HCT116 (cell line): ENCODE data around the gene CXorf65. TPM values are rescaled to one million over a fixed set of nuclear protein-coding genes. Genes with fewer than 3 reads are reported as not detected.

Source experiments
- ATAC-seq: fragments of 200-7000 bp; cut with Tn5 transposase; 2 replicates; pipeline ENCODE4 v1.9.1; 2020; ENCODE audit warnings: mild to moderate bottlenecking, moderate library complexity
- BruUV-seq: library from RNA; stranded (reverse); fragments of 400-500 nt; replicated peaks from 2 replicates; lab custom pipeline; 2021; lab: Mats Ljungman, UMichigan
- CTCF ChIA-PET: fragments of 300-600 bp; sonication (Branson Sonifier 250); formaldehyde crosslinking; loops from one replicate; lab custom pipeline; 2021; ENCODE audit warnings: antibody characterized with exemption; lab: Charles Lee
- POLR2A ChIA-PET: fragments of 300-600, 350-600 bp; sonication (Branson Sonifier 250); formaldehyde crosslinking; loops from one replicate; lab custom pipeline; 2021; ENCODE audit warnings: antibody characterized with exemption; lab: Charles Lee
- RAD21 ChIA-PET, 2 experiments: fragments of 300-600 bp; sonication (Branson Sonifier 250); formaldehyde crosslinking; loops; one replicate each; lab custom pipeline; 2023; ENCODE audit warnings: low total read pairs in 2 of 2; ENCODE audit not compliant: uncharacterized antibody in 2 of 2, unreplicated experiment in 2 of 2, low non-redundant PET in 1 of 2; lab: Charles Lee
- DNase-seq: peaks from one replicate; pipeline ENCODE4 v3.0.0-alpha.2; 2010; ENCODE audit warnings: low read depth, low spot score
- H2AFZ ChIP-seq: fragments of 200-600 bp; shearing (Covaris generic), sonication (generic); 2 replicates; pipeline ENCODE4 v1.6.1; 2017; ENCODE audit warnings: low read depth, mixed run types, mixed read lengths, antibody characterized with exemption, low read length; ENCODE audit not compliant: poor library complexity, severe bottlenecking
- H3K27ac ChIP-seq: 2 replicates; pipeline ENCODE4 v1.5.1; 2012; ENCODE audit warnings: low read depth, low read length
- H3K27me3 ChIP-seq: fragments of 200-600 bp; sonication (generic); 2 replicates; pipeline ENCODE4 v1.6.1; 2016; ENCODE audit warnings: mixed run types, low read length, mixed read lengths; ENCODE audit not compliant: insufficient read depth
- H3K36me3 ChIP-seq, 2 experiments: fragments of 200-500 bp in 1 of 2; fragments of 200-600 bp in 1 of 2; sonication (Bioruptor generic) in 1 of 2; sonication (generic) in 1 of 2; 2 replicates each; pipeline versions ENCODE4 v1.5.1 to v1.6.1; 2014 to 2016; ENCODE audit warnings: low read length in 2 of 2, inconsistent platforms in 1 of 2, mixed read lengths in 1 of 2, mixed run types in 1 of 2; ENCODE audit not compliant: insufficient read depth in 2 of 2, control insufficient read depth in 1 of 2
- H3K4me1 ChIP-seq, 2 experiments: fragments of 200-600 bp in 1 of 2; sonication (generic) in 1 of 2; 2 replicates each; pipeline versions ENCODE4 v1.5.1 to v1.6.1; 2012 to 2017; ENCODE audit warnings: low read length in 2 of 2, inconsistent platforms in 1 of 2, mild to moderate bottlenecking in 1 of 2, mixed read lengths in 1 of 2, mixed run types in 1 of 2, moderate library complexity in 1 of 2; ENCODE audit not compliant: insufficient read depth in 2 of 2, control insufficient read depth in 1 of 2
- H3K4me2 ChIP-seq: fragments of 200-600 bp; sonication (generic); 2 replicates; pipeline ENCODE4 v1.6.1; 2017; ENCODE audit warnings: mixed run types, low read length, mixed read lengths
- H3K4me3 ChIP-seq, 2 experiments: fragments of 200-600 bp in 1 of 2; sonication (generic) in 1 of 2; replicated peaks in 1 of 2; 2 replicates each; pipeline ENCODE4 v1.5.1; 2011 to 2016; ENCODE audit warnings: low read length in 2 of 2, control low read depth in 1 of 2, low read depth in 1 of 2, mild to moderate bottlenecking in 1 of 2, mixed read lengths in 1 of 2, mixed run types in 1 of 2
- H3K79me2 ChIP-seq: fragments of 200-600 bp; sonication (generic); 2 replicates; pipeline ENCODE4 v1.6.1; 2017; ENCODE audit warnings: mild to moderate bottlenecking, mixed run types, low read length, moderate library complexity, mixed read lengths; ENCODE audit not compliant: insufficient read depth
- H3K9ac ChIP-seq: fragments of 200-600 bp; sonication (generic); 2 replicates; pipeline ENCODE4 v1.6.1; 2016; ENCODE audit warnings: low read length, mixed read lengths
- H3K9me2 ChIP-seq: fragments of 200-600 bp; sonication (generic), shearing (Covaris generic); 2 replicates; pipeline ENCODE4 v1.6.1; 2017; ENCODE audit warnings: mixed run types, mild to moderate bottlenecking, moderate library complexity; ENCODE audit not compliant: insufficient read depth
- H3K9me3 ChIP-seq, 2 experiments: fragments of 200-500 bp in 1 of 2; fragments of 200-600 bp in 1 of 2; sonication (Bioruptor generic) in 1 of 2; sonication (generic) in 1 of 2; 2 replicates each; pipeline ENCODE4 v1.6.1; 2014 to 2017; ENCODE audit warnings: low read length in 2 of 2, mixed read lengths in 2 of 2, inconsistent platforms in 1 of 2, low read depth in 1 of 2, mild to moderate bottlenecking in 1 of 2, mixed run types in 1 of 2, moderate library complexity in 1 of 2; ENCODE audit not compliant: control insufficient read depth in 1 of 2, insufficient read depth in 1 of 2
- H4K20me1 ChIP-seq: fragments of 200-600 bp; sonication (generic), shearing (Covaris generic); 2 replicates; pipeline ENCODE4 v1.6.1; 2017; ENCODE audit warnings: mixed run types, mild to moderate bottlenecking, moderate library complexity; ENCODE audit not compliant: insufficient read depth
- CBX3 ChIP-seq: IDR thresholded peaks from 2 replicates; pipeline ENCODE4 v1.6.1; 2012; ENCODE audit warnings: low read depth
- ELF1 ChIP-seq: IDR thresholded peaks from 2 replicates; pipeline ENCODE4 v1.6.1; 2012; ENCODE audit warnings: low read depth, borderline replicate concordance
- POLR2A ChIP-seq: IDR thresholded peaks from 2 replicates; pipeline ENCODE4 v1.7.0; 2011; ENCODE audit warnings: borderline replicate concordance; ENCODE audit not compliant: insufficient read depth, insufficient read length; ENCODE audit errors: extremely low read depth
- POLR2AphosphoS5 ChIP-seq: IDR thresholded peaks from 2 replicates; pipeline ENCODE4 v1.6.1; 2011; ENCODE audit warnings: mild to moderate bottlenecking, low read depth, low read length, moderate library complexity
- SIN3A ChIP-seq: IDR thresholded peaks from 2 replicates; pipeline ENCODE4 v1.6.1; 2012; ENCODE audit warnings: low read depth
- SRF ChIP-seq: IDR thresholded peaks from 2 replicates; pipeline ENCODE4 v1.6.1; 2012; ENCODE audit warnings: low read depth
- intact Hi-C: fragments of 100-400 bp; cut with micrococcal nuclease; formaldehyde crosslinking; loops from 2 replicates; pipeline ENCODE4 v1.10.0; 2022
- total RNA-seq: library from RNA; stranded (reverse); gene quantifications from one replicate; pipeline ENCODE4 v1.2.1, GENCODE V29; 2021; ENCODE audit not compliant: unreplicated experiment

The CXorf65 gene
- total RNA-seq, 1 experiment from 2014 or later: not detected

DNA sequence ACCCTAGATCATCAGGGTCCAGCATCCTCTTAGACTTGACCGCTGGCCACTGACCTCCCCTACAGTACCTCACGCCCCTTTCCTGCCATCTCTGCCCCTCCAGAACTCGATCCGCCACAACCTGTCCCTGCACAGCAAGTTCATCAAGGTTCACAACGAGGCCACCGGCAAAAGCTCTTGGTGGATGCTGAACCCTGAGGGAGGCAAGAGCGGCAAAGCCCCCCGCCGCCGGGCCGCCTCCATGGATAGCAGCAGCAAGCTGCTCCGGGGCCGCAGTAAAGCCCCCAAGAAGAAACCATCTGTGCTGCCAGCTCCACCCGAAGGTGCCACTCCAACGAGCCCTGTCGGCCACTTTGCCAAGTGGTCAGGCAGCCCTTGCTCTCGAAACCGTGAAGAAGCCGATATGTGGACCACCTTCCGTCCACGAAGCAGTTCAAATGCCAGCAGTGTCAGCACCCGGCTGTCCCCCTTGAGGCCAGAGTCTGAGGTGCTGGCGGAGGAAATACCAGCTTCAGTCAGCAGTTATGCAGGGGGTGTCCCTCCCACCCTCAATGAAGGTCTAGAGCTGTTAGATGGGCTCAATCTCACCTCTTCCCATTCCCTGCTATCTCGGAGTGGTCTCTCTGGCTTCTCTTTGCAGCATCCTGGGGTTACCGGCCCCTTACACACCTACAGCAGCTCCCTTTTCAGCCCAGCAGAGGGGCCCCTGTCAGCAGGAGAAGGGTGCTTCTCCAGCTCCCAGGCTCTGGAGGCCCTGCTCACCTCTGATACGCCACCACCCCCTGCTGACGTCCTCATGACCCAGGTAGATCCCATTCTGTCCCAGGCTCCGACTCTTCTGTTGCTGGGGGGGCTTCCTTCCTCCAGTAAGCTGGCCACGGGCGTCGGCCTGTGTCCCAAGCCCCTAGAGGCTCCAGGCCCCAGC lies 5.7 kb downstream of the CXorf65 start:
- Histone ChIP-seq H3K4me2 (no peak overlapping the region), H3K4me1 (peaks cover 0 to 9% of the 10 kb centered on the region in 2 experiments; a peak in 1 of 4 replicates), H3K27me3 (no peaks in the 10 kb centered on the region), H3K4me3 (no peak overlapping the region), H3K27ac (no peak overlapping the region), H4K20me1 (no peaks in the 10 kb centered on the region), H3K9me2 (no peaks in the 10 kb centered on the region), H3K36me3 (no peaks in the 10 kb centered on the region), H3K9ac (no peak overlapping the region)
- no peak for ATAC-seq
- CTCF ChIA-PET: interaction anchor here (1.1 kb wide), 1 partner anchor 30 kb away, joined by 3 read pairs; no protein-coding TSS in a partner anchor
- intact Hi-C loops: no loop called here
- RAD21 ChIA-PET: no interaction called here
- POLR2A ChIA-PET: no interaction called here
- no peak for TF ChIP-seq POLR2A
- no peak for TF ChIP-seq POLR2AphosphoS5
- no peak for TF ChIP-seq ELF1
- no peak for TF ChIP-seq SRF
- TF ChIP-seq, all 23 proteins: peak for 0
- no peaks in the 10 kb centered on the region for H3K9me3 ChIP-seq
- DNase-seq: no peak
- no peaks in the 10 kb centered on the region for H3K79me2 ChIP-seq
- BruUV-seq: no TSS peak
- no peak overlapping the region for H2AFZ ChIP-seq

DNA sequence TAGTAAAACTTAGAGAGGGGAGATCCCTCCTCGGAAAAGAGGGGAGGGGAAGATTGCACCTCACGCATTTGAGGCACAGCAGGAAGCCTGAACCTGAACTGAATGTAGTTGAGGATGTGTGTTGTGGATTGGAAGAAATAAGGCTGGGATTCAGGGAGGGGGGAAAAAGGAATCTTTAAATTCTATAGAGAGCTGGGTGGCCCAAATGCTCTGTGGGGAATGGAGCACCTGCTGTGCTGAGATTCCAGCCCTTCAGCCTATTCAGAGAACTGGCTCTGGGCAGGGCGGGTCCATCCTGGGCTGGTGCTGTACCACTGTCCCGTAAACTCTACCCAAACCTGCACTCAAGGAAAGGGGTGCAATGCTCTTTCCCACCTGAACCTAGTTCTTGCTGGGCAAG lies 6.8 kb downstream of the CXorf65 start:
- H3K4me3 ChIP-seq: no peak overlapping the region
- no peak overlapping the region for H3K27ac ChIP-seq
- ChIA-PET POLR2A (no interaction called here), CTCF (no interaction called here), RAD21 (no interaction called here)
- H3K79me2 ChIP-seq: no peaks in the 10 kb centered on the region
- DNase-seq (no peak), ATAC-seq (no peak)
- TF ChIP-seq CBX3 (no peak), SRF (no peak), SIN3A (no peak)
- H3K27me3 ChIP-seq: no peaks in the 10 kb centered on the region
- no peaks in the 10 kb centered on the region for H4K20me1 ChIP-seq
- H3K4me2 ChIP-seq: no peak overlapping the region
- no peak overlapping the region for H3K9ac ChIP-seq
- peaks cover 0 to 14% of the 10 kb centered on the region in 2 experiments; a peak in 2 of 4 replicates for H3K4me1 ChIP-seq
- no TSS peak for BruUV-seq
- no peaks in the 10 kb centered on the region for H3K9me3 ChIP-seq
- H2AFZ ChIP-seq: no peak overlapping the region
- intact Hi-C loops: loop anchor here (5.0 kb wide), 1 partner anchor 78 kb away; no protein-coding TSS in a partner anchor
- no peaks in the 10 kb centered on the region for H3K36me3 ChIP-seq
- no peaks in the 10 kb centered on the region for H3K9me2 ChIP-seq
